H1 (cell line): Measurements from ENCODE around the gene OST4. TPM values are rescaled to one million over a fixed set of nuclear protein-coding genes. Genes with fewer than 3 reads are reported as not detected.

Experiments
- EZH2 ChIP-seq: fragments of 200-600 bp; sonication (generic); IDR thresholded peaks from 2 replicates; pipeline ENCODE4 v1.7.1; 2012; ENCODE audit warnings: low read depth, mild to moderate bottlenecking, moderate library complexity, low read length, inconsistent platforms; ENCODE audit not compliant: severe bottlenecking
- polyA plus RNA-seq, 7 experiments: library from polyadenylated mRNA; depleted of rRNA in 3 of 7; stranded (reverse) in 5 of 7; unstranded in 2 of 7; fragments of >200 nt in 5 of 7; fragments of 200-250 nt in 2 of 7; gene quantifications; 1 replicate in 5 of 7; 2 replicates in 1 of 7; 4 replicates in 1 of 7; pipeline versions ENCODE4 v1.2.1 to v1.2.3, GENCODE V29; 2011 to 2013; ENCODE audit warnings: missing spikeins in 2 of 7, mixed read lengths in 2 of 7
- total RNA-seq: library from RNA; stranded (reverse); fragmentation: NEBNext Ultra II Directional; extraction: Animal tissue kit (Norgen Biotek cat#: 25700); gene quantifications from 2 replicates; pipeline ENCODE4 v1.2.1, GENCODE V29; 2021

The OST4 gene
- total and polyA plus RNA-seq, 2 of the 8 experiments (the other 6 are each of a cell fraction or from before 2014, with no cell fraction given): 225 to 865 TPM

- no peak for TF ChIP-seq EZH2
These were observed 28.6 kb upstream of the OST4 start (continued) for GRCh38 chr2:27100036-27100435.
